Measurements from ENCODE around the gene PRR18. TPM values are rescaled to one million over a fixed set of nuclear protein-coding genes. Genes with fewer than 3 reads are reported as not detected.

Gene PRR18
- total RNA-seq, 1 donor from 2014 or later = 0.14 TPM

GRCh38 chr6:166297606-166298005 is 10.6 kb downstream of the PRR18 start:
- Histone ChIP-seq H3K9me3 (ENCODE audit: insufficient read depth, low read depth, low read length) (peaks cover 3% of the 10 kb centered on the region), H3K4me3 (ENCODE audit: insufficient read depth, low read depth, low read length) (no peak overlapping the region), H2AFZ (ENCODE audit: low read depth, low read length) (no peak overlapping the region), H3K4me1 (ENCODE audit: insufficient read depth, low read length) (no peaks in the 10 kb centered on the region), H3K9ac (ENCODE audit: low read length) (no peak overlapping the region), H3K36me3 (ENCODE audit: insufficient read depth, low read length) (no peaks in the 10 kb centered on the region), H4K20me1 (ENCODE audit: insufficient read depth, low read length) (no peaks in the 10 kb centered on the region), H3K4me2 (ENCODE audit: low read length) (no peak overlapping the region), H3K27ac (ENCODE audit: low read depth, low read length) (no peak overlapping the region), H3K79me2 (ENCODE audit: insufficient read depth, low read length) (no peaks in the 10 kb centered on the region), H3K27me3 (ENCODE audit: insufficient read depth, low read length) (no peaks in the 10 kb centered on the region)
- DNase-seq (ENCODE audit: low read depth) (no peak), FAIRE-seq (no peak)
- Mint-ChIP-seq H3K27ac (ENCODE audit: unreplicated experiment) (no peak overlapping the region), H3K27me3 (ENCODE audit: low read depth, unreplicated experiment) (peaks cover 33% of the 10 kb centered on the region), H3K4me1 (ENCODE audit: low read depth, unreplicated experiment) (no peaks in the 10 kb centered on the region), H3K9me3 (ENCODE audit: unreplicated experiment) (peaks cover 6% of the 10 kb centered on the region), H3K4me3 (ENCODE audit: unreplicated experiment) (no peak overlapping the region), H3K36me3 (ENCODE audit: low read depth, unreplicated experiment) (peaks cover 4% of the 10 kb centered on the region)
- TF ChIP-seq CTCF (IDR thresholded peaks at IDR 0.05; ENCODE audit: insufficient read depth, low read depth, low read length) (no peak), EZH2 (IDR thresholded peaks at IDR 0.05; ENCODE audit: insufficient read depth, low read length) (no peak)

- no peak overlapping the region for H2AFZ ChIP-seq (ENCODE audit: low read depth, low read length)
- no peaks in the 10 kb centered on the region for H3K4me1 ChIP-seq (ENCODE audit: insufficient read depth, low read length)
- peaks cover 37% of the 10 kb centered on the region for H3K27me3 Mint-ChIP-seq (ENCODE audit: low read depth, unreplicated experiment)
- no peaks in the 10 kb centered on the region for H4K20me1 ChIP-seq (ENCODE audit: insufficient read depth, low read length)
- H3K27me3 ChIP-seq (ENCODE audit: insufficient read depth, low read length) = no peaks in the 10 kb centered on the region
- H3K79me2 ChIP-seq (ENCODE audit: insufficient read depth, low read length) = no peaks in the 10 kb centered on the region
- no peak overlapping the region for H3K9ac ChIP-seq (ENCODE audit: low read length)
- no peaks in the 10 kb centered on the region for H3K36me3 ChIP-seq (ENCODE audit: insufficient read depth, low read length)
- H3K27ac Mint-ChIP-seq (ENCODE audit: unreplicated experiment) = no peak overlapping the region
- H3K4me1 Mint-ChIP-seq (ENCODE audit: low read depth, unreplicated experiment) = no peaks in the 10 kb centered on the region
- peaks cover 3% of the 10 kb centered on the region for H3K9me3 ChIP-seq (ENCODE audit: insufficient read depth, low read depth, low read length)
- H3K9me3 Mint-ChIP-seq (ENCODE audit: unreplicated experiment) = peaks cover 6% of the 10 kb centered on the region
- H3K36me3 Mint-ChIP-seq (ENCODE audit: low read depth, unreplicated experiment) = peaks cover 2% of the 10 kb centered on the region
- no peak overlapping the region for H3K27ac ChIP-seq (ENCODE audit: low read depth, low read length)
- DNase-seq (ENCODE audit: low read depth) = no peak
- no peak overlapping the region for H3K4me2 ChIP-seq (ENCODE audit: low read length)
- no peak for FAIRE-seq
- H3K4me3 Mint-ChIP-seq (ENCODE audit: unreplicated experiment) = no peak overlapping the region
- H3K4me3 ChIP-seq (ENCODE audit: insufficient read depth, low read depth, low read length) = no peak overlapping the region
- TF ChIP-seq CTCF (IDR thresholded peaks at IDR 0.05; ENCODE audit: insufficient read depth, low read depth, low read length) (no peak), EZH2 (IDR thresholded peaks at IDR 0.05; ENCODE audit: insufficient read depth, low read length) (no peak)
Observed at GRCh38 chr6:166296035-166296883, 11.9 kb downstream of the PRR18 start.

All from astrocyte (in vitro differentiated cells and primary cell).